Activated B cell treated with CpG ODN at 0.5 μM for 24 hours (primary cell): Measurements from ENCODE around the gene CELSR1. TPM values are rescaled to one million over a fixed set of nuclear protein-coding genes. Genes with fewer than 3 reads are reported as not detected.

Experiments
- ATAC-seq: fragments of 200-7000 bp; cut with Tn5 transposase; one replicate; pipeline ENCODE4 v1.10.0; 2021; ENCODE audit warnings: low read depth, mild to moderate bottlenecking, moderate library complexity
- CTCF ChIA-PET: fragments of 350-600 bp; sonication (Branson Sonifier 250); formaldehyde crosslinking; loops from one replicate; lab custom pipeline; 2021; ENCODE audit warnings: antibody characterized with exemption; lab: Charles Lee
- POLR2A ChIA-PET: fragments of 350-600 bp; sonication (Branson Sonifier 250); formaldehyde crosslinking; loops from one replicate; lab custom pipeline; 2021; ENCODE audit warnings: antibody characterized with exemption; lab: Charles Lee
- DNase-seq: peaks from one replicate; pipeline ENCODE4 v3.0.0; 2022
- H3K27ac Mint-ChIP-seq: one replicate; pipeline ENCODE4 v1.8.0; 2020; ENCODE audit warnings: mixed read lengths
- H3K27me3 Mint-ChIP-seq: one replicate; pipeline ENCODE4 v1.8.0; 2021; ENCODE audit warnings: mixed read lengths
- H3K36me3 Mint-ChIP-seq: one replicate; pipeline ENCODE4 v1.8.0; 2021; ENCODE audit warnings: low read depth, mixed read lengths
- H3K4me1 Mint-ChIP-seq: one replicate; pipeline ENCODE4 v1.8.0; 2021; ENCODE audit warnings: mixed read lengths
- H3K4me3 Mint-ChIP-seq: one replicate; pipeline ENCODE4 v1.8.0; 2020; ENCODE audit warnings: mild to moderate bottlenecking, mixed read lengths
- H3K9me3 Mint-ChIP-seq: one replicate; pipeline ENCODE4 v1.8.0; 2020; ENCODE audit warnings: mixed read lengths
- intact Hi-C: fragments of 100-400 bp; cut with micrococcal nuclease; formaldehyde crosslinking; loops from one replicate; pipeline ENCODE4 v1.15.1; 2024
- total RNA-seq: library from RNA; stranded (reverse); gene quantifications from 2 replicates; pipeline ENCODE4 v1.2.3, GENCODE V29; 2022
- TF ChIP-seq, protein P1 (sequence below): fragments of 200-600 bp; IDR thresholded peaks from one replicate; pipeline ENCODE4 v1.8.0; 2022; ENCODE audit warnings: antibody characterized with exemption, mild to moderate bottlenecking

CELSR1 gene
- total RNA-seq, 1 donor from 2014 or later = 12.3 TPM

DNA sequence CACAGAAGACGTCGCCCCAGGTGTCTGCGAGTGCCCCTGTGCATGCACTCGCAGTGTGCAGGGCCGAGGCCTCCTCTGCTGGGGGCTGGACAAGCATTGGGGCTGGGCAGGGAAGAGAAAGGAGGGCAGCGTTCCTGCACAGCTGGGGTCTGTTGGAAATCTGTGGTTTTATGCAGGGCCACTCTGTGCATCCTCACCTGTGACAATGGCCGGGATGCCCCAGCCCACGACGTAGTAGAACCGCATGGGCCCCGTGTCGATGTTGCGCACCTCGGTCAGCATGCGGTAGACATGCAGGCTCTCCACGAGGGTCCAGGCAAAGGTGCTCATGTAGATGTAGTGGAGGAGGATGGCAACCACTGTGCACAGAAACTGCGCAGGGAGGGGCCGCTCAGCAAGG is 164.7 kb downstream of the CELSR1 start:
- Mint-ChIP-seq H3K27ac (no peak overlapping the region), H3K4me1 (peaks cover 12% of the 10 kb centered on the region), H3K4me3 (no peak overlapping the region), H3K27me3 (peaks cover 3% of the 10 kb centered on the region), H3K36me3 (peaks cover 37% of the 10 kb centered on the region), H3K9me3 (peaks cover 3% of the 10 kb centered on the region)
- no peak for DNase-seq
- ATAC-seq = no peak
- ChIA-PET POLR2A (interaction anchor here (0.6 kb wide), 1 partner anchor 160 kb away, joined by 7 read pairs; no protein-coding TSS in a partner anchor), CTCF (no interaction called here)
- intact Hi-C loops = no loop called here
- TF ChIP-seq, protein P1, sequence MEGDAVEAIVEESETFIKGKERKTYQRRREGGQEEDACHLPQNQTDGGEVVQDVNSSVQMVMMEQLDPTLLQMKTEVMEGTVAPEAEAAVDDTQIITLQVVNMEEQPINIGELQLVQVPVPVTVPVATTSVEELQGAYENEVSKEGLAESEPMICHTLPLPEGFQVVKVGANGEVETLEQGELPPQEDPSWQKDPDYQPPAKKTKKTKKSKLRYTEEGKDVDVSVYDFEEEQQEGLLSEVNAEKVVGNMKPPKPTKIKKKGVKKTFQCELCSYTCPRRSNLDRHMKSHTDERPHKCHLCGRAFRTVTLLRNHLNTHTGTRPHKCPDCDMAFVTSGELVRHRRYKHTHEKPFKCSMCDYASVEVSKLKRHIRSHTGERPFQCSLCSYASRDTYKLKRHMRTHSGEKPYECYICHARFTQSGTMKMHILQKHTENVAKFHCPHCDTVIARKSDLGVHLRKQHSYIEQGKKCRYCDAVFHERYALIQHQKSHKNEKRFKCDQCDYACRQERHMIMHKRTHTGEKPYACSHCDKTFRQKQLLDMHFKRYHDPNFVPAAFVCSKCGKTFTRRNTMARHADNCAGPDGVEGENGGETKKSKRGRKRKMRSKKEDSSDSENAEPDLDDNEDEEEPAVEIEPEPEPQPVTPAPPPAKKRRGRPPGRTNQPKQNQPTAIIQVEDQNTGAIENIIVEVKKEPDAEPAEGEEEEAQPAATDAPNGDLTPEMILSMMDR = no peak

DNA sequence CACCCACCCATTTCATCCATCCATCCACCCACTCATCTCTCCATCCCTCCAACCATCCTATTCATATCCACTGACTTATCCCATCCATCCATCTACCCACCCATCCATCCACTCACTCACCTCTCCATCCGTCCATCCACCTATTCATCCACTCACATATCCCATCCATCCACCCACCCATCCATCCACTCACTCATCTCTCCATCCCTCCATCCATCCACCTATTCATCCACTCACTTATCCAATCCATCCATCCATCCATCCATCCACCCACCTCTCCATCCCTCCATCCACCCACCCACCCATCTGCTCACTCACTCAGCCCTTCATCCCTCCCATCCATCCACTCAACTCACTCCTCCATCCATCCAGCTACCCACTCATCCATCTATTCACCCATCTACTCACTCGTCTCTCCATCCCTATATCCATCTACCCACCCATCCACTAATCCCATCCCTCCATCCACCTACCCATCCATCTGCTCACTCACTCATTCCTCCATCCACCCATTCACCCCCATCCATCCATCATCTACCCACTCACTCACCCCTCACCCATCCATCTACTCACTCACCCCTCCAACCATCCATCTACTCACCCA is 165.7 kb downstream of the CELSR1 start:
- H3K4me1 Mint-ChIP-seq = peaks cover 13% of the 10 kb centered on the region
- POLR2A ChIA-PET = interaction anchor here (0.6 kb wide), 1 partner anchor 997 kb away, joined by 5 read pairs; no protein-coding TSS in a partner anchor

DNA sequence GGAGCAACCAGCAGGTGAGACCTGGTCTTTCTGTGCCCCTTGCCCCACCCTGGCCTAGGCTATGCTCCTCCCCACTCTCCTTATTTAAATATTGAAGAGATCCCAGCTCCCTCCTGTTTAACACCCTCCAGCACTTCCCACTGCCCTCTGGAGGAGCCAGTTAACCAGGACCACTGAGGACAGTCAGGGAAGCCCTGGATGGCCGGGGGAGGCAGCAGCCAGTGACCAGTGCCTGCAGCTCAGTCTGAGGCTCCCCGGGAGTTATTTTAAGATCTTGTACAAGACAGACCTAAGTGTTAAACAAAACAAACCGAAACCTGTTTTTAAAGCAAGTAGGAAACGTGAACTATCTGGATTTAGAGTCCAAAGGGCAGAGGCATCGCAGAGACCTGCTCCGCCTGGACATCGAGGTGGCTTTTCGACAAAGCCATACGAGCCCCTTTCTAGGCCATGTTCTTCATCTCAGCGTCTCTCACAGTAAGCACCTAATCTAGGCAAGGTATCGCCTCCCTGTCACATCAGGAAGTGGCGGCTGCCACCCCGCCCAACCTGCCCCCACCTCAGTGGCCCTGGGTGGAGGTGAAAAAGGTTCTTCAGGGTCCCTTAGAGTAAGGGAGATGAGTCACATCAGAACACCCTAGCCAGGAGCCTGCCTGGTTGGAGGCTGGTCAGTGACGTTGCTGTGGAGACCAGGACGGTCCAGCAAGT is 166.7 kb downstream of the CELSR1 start:
- H3K36me3 Mint-ChIP-seq = peaks cover 19% of the 10 kb centered on the region
- TF ChIP-seq, protein P1 = no peak
- DNase-seq (no peak), ATAC-seq (no peak)
- peaks cover under 1% of the 10 kb centered on the region for H3K9me3 Mint-ChIP-seq
- intact Hi-C loops = no loop called here
- ChIA-PET POLR2A (no interaction called here), CTCF (no interaction called here)
- peaks cover 13% of the 10 kb centered on the region for H3K4me1 Mint-ChIP-seq
- H3K4me3 Mint-ChIP-seq = no peak overlapping the region
- no peak overlapping the region for H3K27ac Mint-ChIP-seq
- H3K27me3 Mint-ChIP-seq = peaks cover 3% of the 10 kb centered on the region

More for the DNA sequence above, 165.7 kb downstream of the CELSR1 start:
- intact Hi-C loops = no loop called here
- DNase-seq = no peak
- Mint-ChIP-seq H3K9me3 (peaks cover 3% of the 10 kb centered on the region), H3K4me3 (no peak overlapping the region), H3K27ac (no peak overlapping the region), H3K27me3 (peaks cover 3% of the 10 kb centered on the region), H3K36me3 (peaks cover 29% of the 10 kb centered on the region)
- TF ChIP-seq, protein P1 = no peak
- CTCF ChIA-PET = no interaction called here
- no peak for ATAC-seq

DNA sequence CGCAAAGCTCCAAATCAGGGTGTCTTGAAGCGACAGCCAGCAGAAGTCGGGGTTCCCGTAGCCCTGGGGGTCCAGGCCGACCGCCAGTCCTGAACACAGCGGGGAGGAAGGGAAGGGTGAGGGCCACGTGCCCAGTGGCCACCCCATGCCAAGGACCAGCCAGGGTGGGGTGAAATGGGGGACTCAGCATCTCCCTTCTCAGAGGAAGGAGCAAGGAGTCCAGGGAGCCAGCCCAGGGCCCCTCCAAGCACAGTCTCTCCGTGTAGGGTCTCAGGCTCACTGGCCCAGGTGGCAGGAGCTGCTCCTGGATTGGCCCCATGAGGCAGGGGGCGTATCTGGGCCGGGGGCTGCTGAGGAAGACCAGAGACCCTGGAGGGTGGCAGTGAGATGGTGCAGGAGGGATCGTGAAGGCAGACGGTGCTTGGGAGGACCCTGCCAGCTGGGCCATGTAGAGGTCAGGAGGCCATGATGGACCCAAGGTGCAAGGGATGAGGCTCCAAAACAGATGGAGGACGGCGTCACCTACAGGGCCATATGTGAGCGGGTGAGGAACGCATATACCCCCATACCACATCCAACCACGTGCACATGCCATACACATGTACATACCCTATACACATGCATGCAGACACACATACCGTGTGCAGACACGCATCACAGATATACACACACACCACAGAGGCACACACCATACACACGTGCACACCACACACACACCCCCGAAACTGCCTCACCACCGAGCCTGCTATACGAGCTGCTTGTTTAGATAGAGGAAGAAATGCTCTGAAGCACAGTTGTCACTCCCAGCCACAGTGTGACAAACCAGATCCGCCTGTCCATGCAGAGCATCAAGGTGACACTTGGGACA is 167.5 kb downstream of the CELSR1 start:
- ChIA-PET CTCF (no interaction called here), POLR2A (interaction anchor here (0.7 kb wide), 1 partner anchor 399 kb away, joined by 5 read pairs; no protein-coding TSS in a partner anchor)
- ATAC-seq (no peak), DNase-seq (no peak)
- Mint-ChIP-seq H3K27ac (no peak overlapping the region), H3K36me3 (peaks cover 15% of the 10 kb centered on the region), H3K4me3 (no peak overlapping the region), H3K27me3 (no peaks in the 10 kb centered on the region), H3K4me1 (peaks cover 11% of the 10 kb centered on the region), H3K9me3 (no peaks in the 10 kb centered on the region)
- intact Hi-C loops = loop anchor here (2.0 to 10.0 kb wide), 2 partner anchors 15 to 365 kb away; partner anchors contain the start of gene CERK
- TF ChIP-seq, protein P1 = no peak
